ENCODE data around the gene LCE1E. TPM values are rescaled to one million over a fixed set of nuclear protein-coding genes. Genes with fewer than 3 reads are reported as not detected.

Gene LCE1E
- total RNA-seq, 2 donors from 2014 or later: not detected

DNA sequence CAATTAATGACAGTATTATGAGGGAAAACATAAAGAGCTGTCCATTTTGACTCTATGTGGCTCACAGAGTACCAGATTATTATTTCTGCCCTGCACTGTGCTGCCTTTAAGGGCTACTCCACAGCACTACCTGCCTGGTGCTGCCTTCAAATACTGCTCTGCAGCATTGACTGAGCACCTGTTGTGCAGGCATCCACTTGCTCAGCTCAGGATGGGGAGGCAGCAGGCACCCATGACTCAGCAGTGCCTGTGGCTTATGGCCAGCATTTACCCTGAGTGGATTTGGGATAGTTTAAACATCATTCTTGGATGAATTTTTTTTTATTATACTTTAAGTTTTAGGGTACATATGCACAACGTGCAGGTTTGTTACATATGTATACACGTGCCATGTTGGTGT lies 29.2 kb upstream of the LCE1E start:
- intact Hi-C loops (cut with DNase I): no loop called here
- no peaks in the 10 kb centered on the region for H3K27me3 ChIP-seq
- WGBS, 2 donors: 50 to 60% methylated on average over 2 of the region's 2 CpGs

GRCh38 chr1:152757747-152758146 lies 28.3 kb upstream of the LCE1E start, which contains the start of gene KPRP:
KPRP (plus strand) TSS chr1:152758025; CDS start chr1:152759589, 1,564 bp downstream.
- Histone ChIP-seq H3K36me3 (replicated peaks in 1 of 2; ENCODE audit: insufficient read depth in 1 of 2, low read depth in 2 of 2) (no peaks in the 10 kb centered on the region), H3K27ac (no peak within 1 kb of the TSS), H3K4me3 (no peak within 1 kb of the TSS), H3K4me1 (no peaks in the 10 kb centered on the region), H3K27me3 (no peaks in the 10 kb centered on the region), H3K9me3 (no peaks in the 10 kb centered on the region)
- no peak for ATAC-seq
- no peak for DNase-seq
- WGBS, 2 donors: 50 to 60% methylated on average over 6 of the region's 6 CpGs
- intact Hi-C loops (cut with DNase I): no loop called here
- TF ChIP-seq POLR2A (IDR thresholded peaks at IDR 0.05) (no peak), CTCF (IDR thresholded peaks at IDR 0.05) (no peak)

More for the DNA sequence above, 29.2 kb upstream of the LCE1E start:
- no peaks in the 10 kb centered on the region for H3K9me3 ChIP-seq
- no peak for ATAC-seq
- no peaks in the 10 kb centered on the region for H3K4me1 ChIP-seq
- no peak overlapping the region for H3K27ac ChIP-seq
- no peaks in the 10 kb centered on the region for H3K36me3 ChIP-seq (replicated peaks in 1 of 2; ENCODE audit: insufficient read depth in 1 of 2, low read depth in 2 of 2)
- no peak for TF ChIP-seq CTCF (IDR thresholded peaks at IDR 0.05)
- no peak for TF ChIP-seq POLR2A (IDR thresholded peaks at IDR 0.05)
- no peak for DNase-seq
- H3K4me3 ChIP-seq: no peak overlapping the region

GRCh38 chr1:152758636-152759035 lies 27.4 kb upstream of the LCE1E start:
- no peaks in the 10 kb centered on the region for H3K4me1 ChIP-seq
- no peak overlapping the region for H3K4me3 ChIP-seq
- intact Hi-C loops (cut with DNase I): no loop called here
- no peaks in the 10 kb centered on the region for H3K9me3 ChIP-seq
- TF ChIP-seq CTCF (IDR thresholded peaks at IDR 0.05) (no peak), POLR2A (IDR thresholded peaks at IDR 0.05) (no peak)
- no peak for DNase-seq
- no peak overlapping the region for H3K27ac ChIP-seq
- 54 to 59% methylated on average over 4 of the region's 4 CpGs for WGBS, 2 donors
- no peaks in the 10 kb centered on the region for H3K36me3 ChIP-seq (replicated peaks in 1 of 2; ENCODE audit: insufficient read depth in 1 of 2, low read depth in 2 of 2)
- H3K27me3 ChIP-seq: no peaks in the 10 kb centered on the region
- no peak for ATAC-seq

- WGBS, 2 donors: 83 to 85% methylated on average over 8 of the region's 8 CpGs
- ATAC-seq (no peak), DNase-seq (no peak)
- H3K36me3 ChIP-seq (replicated peaks in 1 of 2; ENCODE audit: insufficient read depth in 1 of 2, low read depth in 2 of 2): no peaks in the 10 kb centered on the region
- H3K4me3 ChIP-seq: no peak overlapping the region
- H3K4me1 ChIP-seq: no peaks in the 10 kb centered on the region
- TF ChIP-seq POLR2A (IDR thresholded peaks at IDR 0.05) (no peak), CTCF (IDR thresholded peaks at IDR 0.05) (no peak)
- no peaks in the 10 kb centered on the region for H3K9me3 ChIP-seq
- intact Hi-C loops (cut with DNase I): no loop called here
- H3K27ac ChIP-seq: no peak overlapping the region
- H3K27me3 ChIP-seq: no peaks in the 10 kb centered on the region
Measured at GRCh38 chr1:152759453-152760173, 26.4 kb upstream of the LCE1E start.

Data from body of pancreas (tissue), 4 donors.